22Rv1 (cell line): ENCODE measurements around the gene EXD3.

Source experiments
- CTCF ChIP-seq: fragments of 450-650 bp; IDR thresholded peaks from 2 replicates; pipeline ENCODE4 v1.5.1; 2017; ENCODE audit warnings: mild to moderate bottlenecking
- ZFX ChIP-seq: fragments of 450-650 bp; IDR thresholded peaks from 2 replicates; pipeline ENCODE4 v1.6.1; 2017; ENCODE audit warnings: antibody characterized with exemption, borderline replicate concordance

- peak; percentile 84 for TF ChIP-seq CTCF
- no peak for TF ChIP-seq ZFX
These were observed 120.4 kb downstream of the EXD3 start for GRCh38 chr9:137302449-137303150.
